Right lobe of liver (tissue), 6 donors: Measurements from ENCODE around the gene FTH1. TPM values are rescaled to one million over a fixed set of nuclear protein-coding genes. Genes with fewer than 3 reads are reported as not detected.
"Not testable (repeated sequence)": the region's sequence is repeated elsewhere in the genome, so short reads cannot be mapped to it uniquely, and the experiment has no call there.

Source experiments
- ATAC-seq, 4 donors: fragments of 200-7000 bp; cut with Tn5 transposase; one replicate each; pipeline ENCODE4 v1.9.1; 2020; ENCODE audit warnings: mild to moderate bottlenecking in 4 of 4, moderate library complexity in 4 of 4
- DNase-seq, 3 donors: peaks; one replicate each; pipeline ENCODE4 v3.0.0-alpha.2; 2020
- H3K27ac ChIP-seq, 3 donors: fragments of 200-600 bp; one replicate each; pipeline ENCODE4 v1.8.0; 2022
- H3K27me3 ChIP-seq, 2 donors: fragments of 200-600 bp; one replicate each; pipeline ENCODE4 v1.8.0; 2022
- H3K36me3 ChIP-seq, 4 donors: fragments of 200-600 bp; sonication (generic) in 1 of 4; one replicate each; pipeline versions ENCODE4 v1.5.1 to v1.8.0; 2017 to 2022; ENCODE audit warnings: control low read depth in 1 of 4
- H3K4me1 ChIP-seq, 4 donors: fragments of 200-600 bp; sonication (generic) in 1 of 4; one replicate each; pipeline versions ENCODE4 v1.5.1 to v1.8.0; 2017 to 2022; ENCODE audit warnings: control low read depth in 1 of 4
- H3K4me3 ChIP-seq, 3 donors: fragments of 200-600 bp; one replicate each; pipeline ENCODE4 v1.8.0; 2022
- H3K9me3 ChIP-seq, 4 donors: fragments of 200-600 bp; sonication (generic) in 1 of 4; one replicate each; pipeline versions ENCODE4 v1.5.1 to v1.8.0; 2017 to 2022; ENCODE audit warnings: control low read depth in 1 of 4
- CTCF ChIP-seq, 4 donors: fragments of 200-600 bp in 3 of 4; fragments of 450-650 bp in 1 of 4; IDR thresholded peaks; one replicate each; pipeline versions ENCODE4 v1.5.1 to v1.8.0; 2016 to 2022; ENCODE audit warnings: antibody characterized with exemption in 4 of 4, mild to moderate bottlenecking in 2 of 4
- POLR2A ChIP-seq: fragments of 450-650 bp; IDR thresholded peaks from one replicate; pipeline ENCODE4 v1.6.1; 2017; ENCODE audit warnings: antibody characterized with exemption, mild to moderate bottlenecking
- WGBS: methylation state at CpG from one replicate; pipeline ENCODE4 v1.1.6; 2018; ENCODE audit warnings: low coverage, low lambda C conversion rate; ENCODE audit not compliant: insufficient coverage; ENCODE audit errors: missing lambda C conversion rate; 5-methylcytosine and 5-hydroxymethylcytosine counted together
- intact Hi-C, 2 donors: fragments of 100-400 bp; cut with DNase I; formaldehyde crosslinking; loops; one replicate each; pipeline versions ENCODE4 v1.11.2 to v1.14.1; 2022
- total RNA-seq, 6 experiments: library from RNA; depleted of rRNA in 2 of 6; stranded (reverse); fragments of >200 nt in 2 of 6; fragmentation: NEBNext Ultra II Directional in 3 of 6; extraction: Animal tissue kit (Norgen Biotek cat#: 25700) in 3 of 6; gene quantifications; one replicate each; pipeline versions ENCODE4 v1.1.0 to v1.2.4, GENCODE V29; 2016 to 2023
- donor health status: DM: no; HTN: yes; CAD: no.
- donor health status: DM: no; HTN: no; CAD: no.
- donor health status: DM: no; HTN: no; CAD: no.
- donor health status: DM: no; HTN: yes; CAD: no.
- donor health status: DM: no; HTN: yes; CAD: no.

Gene FTH1
- total RNA-seq, 6 experiments from 2014 or later: 1,131 to 2,981 (median 2,140) TPM

GRCh38 chr11:61954106-61954850 is 13.2 kb downstream of the FTH1 start:
- Histone ChIP-seq H3K4me1 (peaks cover 0 to 6% (median 0%) of the 10 kb centered on the region in 4 donors), H3K4me3 (no peak overlapping the region), H3K27ac (peak overlapping the region in 2 of 3 donors; percentile 62 to 71), H3K9me3 (no peaks in the 10 kb centered on the region), H3K27me3 (no peaks in the 10 kb centered on the region), H3K36me3 (no peaks in the 10 kb centered on the region)
- TF ChIP-seq CTCF (IDR thresholded peaks at IDR 0.05): no peak
- no peak for TF ChIP-seq POLR2A
- intact Hi-C loops: no loop called here
- DNase-seq: no peak
- ATAC-seq: no peak
- 90% methylated on average over 8 of the region's 9 CpGs for WGBS

- H3K4me1 ChIP-seq, ATAC-seq, DNase-seq, H3K4me3 ChIP-seq, H3K36me3 ChIP-seq, H3K27ac ChIP-seq, intact Hi-C loops, H3K27me3 ChIP-seq, H3K9me3 ChIP-seq: not testable (repeated sequence)
- WGBS: 77% methylated on average over 5 of the region's 5 CpGs
Observed at GRCh38 chr11:61953632-61954031, 13.8 kb downstream of the FTH1 start.

- H3K27ac ChIP-seq: no peak overlapping the region
- H3K36me3 ChIP-seq: no peaks in the 10 kb centered on the region
- no peaks in the 10 kb centered on the region for H3K9me3 ChIP-seq
- no peak overlapping the region for H3K4me3 ChIP-seq
- intact Hi-C loops: no loop called here
- WGBS: 57% methylated on average over 2 of the region's 3 CpGs
- no peak for ATAC-seq
- no peak for DNase-seq
- H3K27me3 ChIP-seq: no peaks in the 10 kb centered on the region
- H3K4me1 ChIP-seq: peaks cover 0 to 6% (median 0%) of the 10 kb centered on the region in 4 donors
- TF ChIP-seq CTCF (IDR thresholded peaks at IDR 0.05): no peak
- no peak for TF ChIP-seq POLR2A
Observed at GRCh38 chr11:61952882-61953281, 14.6 kb downstream of the FTH1 start.

GRCh38 chr11:61951484-61952135 is 15.8 kb downstream of the FTH1 start:
- TF ChIP-seq POLR2A: no peak
- no peak for TF ChIP-seq CTCF (IDR thresholded peaks at IDR 0.05)
- Histone ChIP-seq H3K9me3 (no peaks in the 10 kb centered on the region), H3K27me3 (no peaks in the 10 kb centered on the region), H3K36me3 (no peaks in the 10 kb centered on the region), H3K4me1 (peaks cover 0 to 10% (median 0%) of the 10 kb centered on the region in 4 donors), H3K27ac (no peak overlapping the region), H3K4me3 (no peak overlapping the region)
- ATAC-seq (no peak), DNase-seq (no peak)
- intact Hi-C loops: no loop called here
- WGBS: no CpG with 5 or more reads among the region's 11 CpGs

- Histone ChIP-seq H3K36me3 (no peaks in the 10 kb centered on the region), H3K27ac (no peak within 1 kb of the TSS), H3K9me3 (no peaks in the 10 kb centered on the region), H3K4me3 (no peak within 1 kb of the TSS), H3K27me3 (no peaks in the 10 kb centered on the region), H3K4me1 (peaks cover 0 to 5% (median 0%) of the 10 kb centered on the region in 4 donors)
- TF ChIP-seq CTCF (IDR thresholded peaks at IDR 0.05) (no peak), POLR2A (no peak)
- intact Hi-C loops: no loop called here
- whole genome bisulfite sequencing: 100% methylated on average over 1 of the region's 8 CpGs
- ATAC-seq (no peak), DNase-seq (no peak)
Observed at GRCh38 chr11:61950035-61950547, 17.3 kb downstream of the FTH1 start, which contains the start of gene BEST1. Gene BEST1 (plus strand): TSS chr11:61950351. CDS start chr11:61951807, 1,456 bp downstream.
